Activated T-cell treated with anti-CD3 and anti-CD28 coated beads, Interleukin-2, amount 50 U/mL, for 48 hours (primary cell): ENCODE results near the gene NIPAL1.

Experiments used
- DNase-seq, 2 experiments: peaks; one replicate each; pipeline ENCODE4 v3.0.0-alpha.2; 2020

Gene NIPAL1

DNA sequence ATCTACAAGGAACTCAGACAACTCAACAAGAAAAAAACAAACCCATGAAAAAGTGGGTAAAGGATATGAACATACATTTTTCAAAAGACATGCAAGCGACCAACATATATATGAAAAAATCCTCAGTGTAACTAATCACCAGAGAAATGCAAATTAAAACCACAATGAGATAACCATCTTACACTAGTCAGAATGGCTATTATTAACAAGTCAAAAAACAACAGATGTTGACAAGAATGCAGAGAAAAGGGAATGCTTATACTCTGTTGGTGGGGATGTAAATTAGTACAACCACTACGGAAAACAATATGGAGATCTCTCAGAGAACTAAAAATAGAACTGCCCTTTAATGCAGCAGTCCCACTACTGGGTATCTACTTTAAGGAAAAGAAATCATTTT, 12.1 kb downstream of the NIPAL1 start:
- DNase-seq, result no peak

DNA sequence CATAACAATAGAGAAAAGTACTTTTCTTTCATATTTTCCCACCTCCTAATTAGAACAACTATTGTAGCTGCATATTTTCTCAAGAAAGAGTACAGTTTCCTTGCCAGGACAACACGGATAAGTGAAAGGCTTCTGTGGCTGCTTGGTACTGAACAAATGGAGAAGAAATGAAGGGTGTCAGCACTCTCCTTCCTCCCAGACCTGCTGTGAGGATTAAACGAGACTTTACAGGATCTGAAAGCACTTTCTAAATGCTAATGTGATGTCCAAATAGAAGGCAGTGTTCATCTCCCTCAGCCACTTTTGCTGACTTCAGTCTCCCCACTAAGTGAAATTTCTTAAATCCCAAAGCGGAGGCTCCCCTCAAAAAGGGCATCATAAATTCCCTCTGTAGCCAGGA, 13.9 kb downstream of the NIPAL1 start:
- DNase-seq, result no peak

DNA sequence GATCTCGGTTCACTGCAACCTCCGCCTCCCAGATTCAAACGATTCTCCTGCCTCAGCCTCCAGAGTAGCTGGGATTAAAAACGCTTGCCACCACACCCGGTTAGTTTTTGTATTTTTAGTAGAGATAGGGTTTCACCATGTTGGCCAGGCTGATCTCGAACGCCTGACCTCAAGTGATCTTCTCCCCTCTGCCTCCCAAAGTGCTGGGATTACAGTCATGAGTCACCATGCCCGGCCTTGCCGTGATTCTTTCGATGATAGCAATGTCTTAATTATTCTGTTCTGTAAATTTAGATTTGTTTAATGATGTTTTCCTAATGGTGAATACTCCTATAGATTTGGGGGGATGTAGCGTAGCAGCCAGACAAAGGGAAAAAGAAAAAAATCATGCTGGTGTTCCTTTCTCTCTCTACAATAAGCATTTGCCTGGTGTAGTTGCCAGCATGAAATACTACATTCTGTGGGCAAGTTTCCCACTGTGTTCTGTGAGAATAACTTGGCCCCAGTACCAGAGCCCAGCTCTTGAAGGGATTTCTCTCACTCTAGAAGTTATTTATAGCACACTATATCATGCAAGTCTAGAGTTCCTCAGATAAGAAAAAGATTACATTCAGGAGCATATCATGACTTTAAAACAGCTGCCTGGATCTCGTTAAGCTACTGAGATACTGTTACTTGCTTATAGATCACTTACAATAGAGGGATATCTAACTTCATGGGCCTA, 15.4 kb downstream of the NIPAL1 start:
- no peak for DNase-seq

DNA sequence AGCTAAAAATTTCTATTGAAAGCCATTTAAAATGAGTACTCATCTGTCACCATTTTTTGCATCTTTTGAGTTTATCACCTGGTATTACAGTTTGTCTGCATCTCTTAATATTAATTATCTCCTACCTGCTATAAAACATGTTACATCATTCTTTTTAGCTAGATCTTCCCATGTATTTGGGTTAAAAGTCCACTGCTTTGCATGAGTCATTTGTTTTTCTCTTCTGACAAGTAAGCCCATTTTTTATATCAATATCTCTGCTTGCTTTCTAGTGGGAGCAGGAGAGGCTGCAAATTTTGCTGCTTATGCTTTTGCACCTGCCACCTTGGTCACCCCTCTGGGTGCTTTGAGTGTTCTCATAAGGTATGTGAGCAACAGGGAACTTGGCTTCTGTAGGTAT, 16.1 kb downstream of the NIPAL1 start:
- no peak for DNase-seq

DNA sequence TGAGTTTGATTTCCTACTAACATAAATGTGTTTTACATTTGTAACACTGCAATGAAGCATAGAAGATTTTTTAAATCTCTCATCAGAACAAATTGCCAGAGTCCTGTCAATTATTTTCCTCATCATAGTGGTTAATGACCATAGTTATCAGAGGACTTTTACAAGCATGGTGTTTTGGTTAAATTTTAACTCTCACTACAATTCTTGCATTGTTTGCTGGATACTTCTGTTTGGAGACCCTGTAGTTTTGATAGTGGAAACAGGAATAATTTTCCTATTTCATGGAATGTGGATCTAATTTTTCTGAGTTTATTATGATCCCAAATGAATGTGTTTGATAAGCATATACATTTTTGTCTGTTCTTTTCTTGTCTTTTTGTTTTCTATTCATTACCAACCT, 16.8 kb downstream of the NIPAL1 start:
- DNase-seq, result no peak

DNA sequence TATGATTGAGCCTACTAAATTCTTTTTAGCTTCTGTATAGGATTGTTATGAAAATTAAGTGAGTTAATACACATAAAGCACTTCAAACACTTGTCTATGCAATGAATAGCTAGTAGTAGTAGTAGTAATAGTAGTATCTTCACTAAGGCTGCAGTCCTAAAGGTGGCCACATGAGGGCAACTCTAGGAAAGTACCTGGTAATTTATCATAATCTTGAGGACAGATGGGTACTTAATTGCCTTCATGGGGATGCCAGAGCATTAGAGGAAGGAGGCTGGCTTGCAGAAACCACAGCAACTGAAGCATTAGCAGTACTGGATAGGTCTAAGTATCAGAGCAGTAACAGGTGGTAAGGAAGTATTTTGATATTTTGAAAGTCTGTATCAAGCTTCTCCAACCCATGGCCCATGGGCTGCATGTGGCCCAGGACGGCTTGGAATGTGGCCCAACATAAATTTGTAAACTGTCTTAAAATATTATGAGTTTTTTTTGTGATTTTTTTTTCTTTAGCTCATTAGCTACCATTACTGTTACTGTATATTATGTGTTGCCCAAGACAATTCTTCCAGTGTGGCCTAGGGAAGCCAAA, 17.3 kb downstream of the NIPAL1 start:
- DNase-seq, result peak; percentile 75 to 79

DNA sequence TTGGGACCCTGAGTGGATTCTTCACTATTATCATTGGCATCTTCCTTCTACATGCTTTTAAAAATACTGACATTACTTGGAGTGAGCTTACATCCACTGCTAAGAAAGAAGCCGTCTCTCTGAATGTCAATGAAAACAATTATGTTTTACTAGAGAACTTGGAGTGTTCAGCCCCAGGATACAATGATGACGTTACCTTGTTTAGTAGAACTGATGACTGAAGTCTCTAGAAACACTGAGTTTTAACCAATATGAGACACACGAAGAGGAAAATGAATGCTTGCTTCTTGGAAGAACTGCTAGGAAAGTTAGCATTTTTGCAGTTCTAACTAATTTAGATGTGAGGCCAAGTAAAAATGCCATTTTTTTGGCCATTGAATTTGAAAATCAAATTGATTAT, 19.4 kb downstream of the NIPAL1 start:
- no peak for DNase-seq

DNA sequence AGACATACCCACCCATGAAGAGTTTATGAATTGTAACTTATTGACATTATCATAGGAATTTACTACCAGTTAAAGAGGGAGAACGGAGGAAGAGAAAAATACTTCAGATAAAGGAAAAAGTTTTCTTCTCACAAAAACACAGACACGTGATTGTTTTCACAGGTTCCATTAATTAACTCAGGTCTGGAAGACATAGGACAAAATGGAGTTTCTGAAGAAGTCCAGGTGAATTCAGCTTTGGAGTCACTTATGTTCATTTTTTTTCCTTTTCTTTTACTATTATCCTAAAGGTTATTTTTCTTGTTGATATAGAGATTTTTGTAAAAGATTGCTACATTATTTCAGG, 20.5 kb downstream of the NIPAL1 start:
- no peak for DNase-seq

DNA sequence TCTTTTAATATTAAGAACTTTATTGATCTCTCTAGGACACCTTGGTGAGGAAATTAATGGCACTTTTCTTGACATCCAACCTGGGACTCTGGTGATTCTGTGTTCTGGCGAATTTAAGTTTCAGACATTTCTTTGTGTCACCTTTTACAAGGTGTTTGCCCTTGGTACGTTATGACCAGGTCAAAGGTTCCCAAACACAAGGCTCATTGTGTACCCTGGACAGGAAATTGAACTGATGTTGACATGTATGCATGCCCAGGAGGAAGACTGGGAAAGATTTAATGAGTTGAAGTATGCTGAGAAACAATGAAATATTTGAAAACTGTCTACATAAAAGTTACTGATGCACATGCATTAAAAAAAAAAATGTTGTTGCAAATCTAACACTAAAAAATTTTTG, 22.1 kb downstream of the NIPAL1 start:
- no peak for DNase-seq

DNA sequence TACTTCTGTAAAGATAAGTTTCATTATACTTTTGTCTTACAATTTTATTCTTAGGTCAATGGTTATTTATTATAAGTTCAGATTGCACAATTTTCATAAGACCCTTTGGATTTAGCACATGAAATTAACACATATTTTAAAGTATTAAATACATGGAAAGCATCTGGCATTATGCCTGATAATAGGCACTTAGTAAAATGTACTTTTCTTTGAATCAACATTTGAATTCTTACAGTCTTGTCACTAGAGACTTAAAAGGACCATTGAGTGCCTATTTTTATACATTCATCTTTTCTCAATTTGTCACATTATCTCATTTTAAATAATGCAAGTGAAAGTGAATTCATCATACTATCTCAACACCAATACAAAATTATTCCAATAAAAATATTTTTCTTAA, 23.0 kb downstream of the NIPAL1 start:
- no peak for DNase-seq

DNA sequence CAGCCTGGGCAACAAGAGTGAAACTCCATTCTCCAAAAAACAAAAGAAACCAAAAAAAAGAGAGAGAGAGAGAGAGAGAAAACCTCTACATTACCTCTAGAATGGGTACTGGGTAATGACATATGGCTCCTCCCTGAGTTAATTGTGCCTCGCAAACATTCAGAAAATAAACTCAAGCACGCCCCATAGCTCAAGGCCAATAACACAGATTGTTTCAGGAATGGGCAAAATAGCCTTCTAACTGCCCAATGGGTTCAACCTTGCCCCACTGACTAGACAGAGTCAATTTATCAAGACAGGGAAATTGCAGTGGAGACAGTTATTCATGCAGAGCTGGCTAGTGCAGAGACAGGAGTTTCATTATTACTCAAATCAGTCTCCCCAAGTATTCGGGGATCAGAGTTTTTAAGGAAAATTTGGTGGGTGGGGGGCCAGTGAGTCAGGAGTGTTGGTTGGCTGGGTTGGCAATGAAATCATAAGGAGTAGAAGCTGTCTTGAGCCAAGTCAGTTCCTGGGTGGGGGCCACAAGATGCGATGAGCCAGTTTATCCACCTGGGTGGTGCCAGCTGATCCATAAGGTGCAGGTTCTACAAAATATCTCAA, 25.1 kb downstream of the NIPAL1 start:
- DNase-seq, result peak; percentile 59 to 64

DNA sequence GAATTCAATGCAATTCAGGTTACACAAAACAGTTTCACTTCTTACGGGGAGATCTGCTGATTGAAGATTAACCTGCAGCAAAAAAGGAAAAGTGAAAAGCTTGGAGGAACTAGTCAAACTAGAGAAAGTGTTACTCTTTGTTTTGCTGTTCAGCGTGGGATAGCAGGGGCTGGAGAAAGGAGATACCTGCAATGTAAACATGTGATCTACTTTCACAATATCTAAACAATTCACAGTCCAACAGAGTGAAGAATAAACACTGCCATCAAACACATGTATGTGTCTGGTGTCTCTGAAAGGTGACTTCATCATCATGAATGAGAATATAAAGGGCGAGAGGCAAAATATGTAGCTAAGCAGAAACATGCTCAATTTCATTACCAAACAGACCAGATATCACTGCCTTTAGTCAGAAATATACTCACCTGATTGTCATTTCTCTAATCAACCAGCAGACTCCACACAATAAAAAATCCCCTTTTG, 26.4 kb downstream of the NIPAL1 start:
- no peak for DNase-seq

DNA sequence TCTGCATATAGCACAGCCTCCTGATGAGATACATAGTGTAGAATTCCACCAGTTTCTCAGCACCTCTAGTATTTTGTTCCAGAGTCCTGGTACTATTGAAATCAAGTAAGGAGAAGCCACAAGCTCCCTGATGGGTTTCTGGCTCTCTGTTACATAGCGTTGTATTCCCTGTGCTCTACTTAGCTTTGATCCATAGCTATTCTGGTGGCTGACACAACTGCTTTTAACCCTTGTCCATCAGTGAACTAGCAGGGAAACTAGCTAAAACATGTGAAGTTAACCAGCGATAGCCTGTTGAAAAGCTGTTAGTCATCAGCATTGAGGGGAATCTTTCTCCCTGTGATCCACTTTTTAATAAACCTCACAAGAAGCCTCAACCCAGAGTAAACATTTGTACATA, 26.9 kb downstream of the NIPAL1 start:
- no peak for DNase-seq

DNA sequence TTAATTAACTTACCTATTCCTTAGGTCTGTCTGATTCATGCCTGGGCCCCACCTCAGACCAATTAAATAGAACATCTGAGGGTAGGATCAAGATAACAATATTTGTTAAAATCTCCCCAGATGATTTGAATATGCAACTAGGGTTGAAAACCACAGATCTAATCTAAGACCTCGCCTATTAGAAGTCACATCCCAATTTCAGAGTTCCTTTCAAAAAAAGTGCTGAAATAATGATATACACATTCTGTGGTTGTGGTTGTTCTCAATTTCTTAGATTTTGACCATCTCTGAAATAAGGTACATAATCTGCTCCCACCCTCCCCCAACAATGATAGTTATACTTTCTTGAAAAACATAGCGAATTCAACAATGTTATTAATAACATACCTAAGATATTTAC, 27.7 kb downstream of the NIPAL1 start:
- no peak for DNase-seq

DNA sequence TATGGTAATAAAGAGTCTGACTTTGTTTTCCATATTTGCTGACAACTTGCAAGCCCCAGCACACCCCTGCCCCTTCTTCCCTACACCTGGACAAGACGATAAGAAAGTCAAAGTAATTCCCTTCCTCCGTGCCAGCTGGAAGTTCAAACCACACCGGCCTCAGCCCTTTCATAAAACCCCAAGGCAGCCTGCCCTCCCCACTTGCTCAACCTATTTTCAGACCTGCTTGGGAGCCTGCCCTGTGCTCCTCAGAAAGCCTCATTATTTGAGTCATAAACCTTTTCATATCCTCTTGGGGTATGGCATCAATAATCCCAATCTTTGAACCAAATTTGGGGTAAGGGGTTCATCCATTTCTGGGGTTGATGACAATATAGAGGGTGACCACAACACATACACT, 29.5 kb downstream of the NIPAL1 start:
- no peak for DNase-seq

DNA sequence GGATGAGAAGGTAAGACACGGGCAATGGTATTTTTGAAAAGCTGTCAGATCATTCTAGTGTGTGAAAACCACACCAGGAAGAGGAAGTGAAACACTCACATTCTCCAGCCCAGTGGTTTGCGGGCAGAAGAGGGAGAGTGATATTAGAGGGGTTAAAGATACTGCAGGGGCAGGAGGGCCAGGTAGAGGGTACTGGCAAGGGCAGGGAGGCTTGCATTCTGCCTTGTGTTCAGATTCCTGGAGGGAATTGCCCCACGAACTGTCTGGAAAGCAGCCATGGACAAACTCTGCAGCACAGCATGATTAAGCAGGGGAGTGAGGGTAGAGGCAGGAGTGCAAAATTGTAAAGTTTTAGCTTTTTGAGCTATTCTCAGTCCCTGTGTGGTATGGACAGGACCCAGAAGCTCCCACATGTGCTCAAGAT, 30.9 kb downstream of the NIPAL1 start:
- peak; percentile 87 to 89 for DNase-seq

DNA sequence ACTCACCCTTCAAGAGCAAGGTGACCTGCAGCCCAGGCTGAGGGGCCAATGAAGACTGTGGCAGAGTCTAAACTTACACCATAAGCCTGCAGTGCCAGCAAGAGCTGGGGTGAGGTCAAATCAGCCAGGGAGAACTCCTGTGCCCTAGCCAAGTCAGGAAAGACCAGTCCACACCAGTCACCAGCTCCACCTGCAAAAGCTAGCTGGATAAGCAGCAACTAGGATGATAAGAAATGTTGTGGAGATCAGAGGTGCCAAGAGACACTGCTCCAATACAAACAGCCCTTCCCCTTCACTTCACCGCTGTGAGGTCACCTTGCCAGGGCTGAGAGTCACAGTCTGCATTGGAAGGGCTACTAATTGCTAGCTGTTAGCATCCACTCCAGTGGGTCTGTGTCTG, 31.3 kb downstream of the NIPAL1 start:
- DNase-seq, result no peak

DNA sequence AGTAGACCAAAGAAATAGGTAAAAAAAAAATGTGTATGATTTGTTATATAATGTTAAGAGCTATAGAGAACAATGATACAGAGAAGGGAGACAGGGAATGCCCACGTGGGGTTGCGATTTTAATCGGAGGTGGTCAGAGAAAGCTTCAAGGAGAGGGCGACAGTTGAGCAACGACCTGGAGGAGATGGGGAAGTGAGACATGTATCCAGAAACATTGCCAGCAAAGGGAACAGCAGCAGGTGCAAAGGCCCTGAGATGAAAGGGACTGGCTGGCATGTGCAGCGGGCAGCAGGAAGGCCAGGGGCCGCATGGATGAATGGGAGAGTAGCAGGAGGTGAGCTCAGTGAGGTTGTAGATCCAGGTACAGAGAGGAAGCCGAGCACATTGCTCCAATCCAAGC, 32.9 kb downstream of the NIPAL1 start:
- DNase-seq, result no peak

DNA sequence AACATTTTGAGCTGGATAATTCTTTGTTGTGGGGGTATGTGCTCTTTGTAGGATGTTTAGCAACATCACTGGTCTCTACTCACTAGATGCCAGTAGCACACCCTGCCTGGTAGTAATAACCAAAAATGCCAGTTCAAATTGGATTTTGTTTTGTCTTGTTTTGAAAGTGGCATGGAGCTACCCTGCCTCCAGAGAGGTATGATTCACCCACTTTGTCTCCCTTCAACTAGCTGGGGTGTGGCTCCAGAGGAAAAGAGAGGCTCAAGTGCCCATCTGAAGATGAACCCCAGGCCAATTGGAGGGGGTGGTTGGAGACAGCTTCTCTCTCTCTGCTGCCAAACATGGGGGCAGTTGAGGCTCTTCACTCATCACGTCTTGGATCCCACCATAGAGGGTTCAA, 34.5 kb downstream of the NIPAL1 start:
- DNase-seq, result no peak

DNA sequence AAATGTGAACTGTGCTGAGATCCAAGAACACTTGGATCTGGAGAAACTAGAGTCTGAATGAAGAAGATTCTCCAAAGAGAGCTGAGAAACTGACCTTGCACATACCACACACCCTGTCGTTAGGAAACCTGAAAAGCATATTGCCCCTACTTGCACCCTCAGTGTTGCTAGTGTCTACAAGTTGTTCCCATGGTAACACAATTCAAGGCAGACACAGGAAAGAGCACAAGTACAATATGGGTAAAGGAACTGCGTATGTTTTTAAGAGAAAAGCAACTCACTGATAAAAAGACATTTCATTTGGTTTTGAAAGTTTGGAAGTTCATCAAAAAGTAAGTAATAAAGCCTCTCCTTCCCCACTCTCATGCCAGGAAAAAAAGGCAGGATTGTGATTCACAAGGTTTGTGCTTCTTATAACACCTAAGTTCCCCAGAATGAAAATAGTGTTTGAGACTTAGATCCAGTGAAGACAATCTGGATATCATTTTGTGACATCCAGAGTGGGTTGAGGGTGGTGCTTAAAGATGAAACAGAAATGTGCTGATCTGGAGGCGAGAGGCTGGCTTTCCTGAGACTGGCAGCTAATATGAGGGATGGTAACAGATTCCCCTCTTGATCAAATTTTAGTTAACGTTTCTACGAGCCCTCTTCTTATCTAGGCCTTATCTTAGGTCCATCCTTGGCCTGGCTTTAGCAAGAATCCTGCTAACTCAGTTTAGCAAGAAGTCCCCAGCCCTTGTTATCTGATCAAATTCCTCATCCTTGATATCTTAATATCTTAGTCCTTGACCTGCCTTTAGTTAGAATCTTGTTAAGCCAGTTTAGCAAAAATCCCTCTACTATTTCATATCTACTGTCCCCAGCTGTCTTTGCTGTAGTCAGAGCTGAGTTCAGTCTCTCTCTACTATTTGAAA, 42.3 kb downstream of the NIPAL1 start:
- DNase-seq, result no peak

DNA sequence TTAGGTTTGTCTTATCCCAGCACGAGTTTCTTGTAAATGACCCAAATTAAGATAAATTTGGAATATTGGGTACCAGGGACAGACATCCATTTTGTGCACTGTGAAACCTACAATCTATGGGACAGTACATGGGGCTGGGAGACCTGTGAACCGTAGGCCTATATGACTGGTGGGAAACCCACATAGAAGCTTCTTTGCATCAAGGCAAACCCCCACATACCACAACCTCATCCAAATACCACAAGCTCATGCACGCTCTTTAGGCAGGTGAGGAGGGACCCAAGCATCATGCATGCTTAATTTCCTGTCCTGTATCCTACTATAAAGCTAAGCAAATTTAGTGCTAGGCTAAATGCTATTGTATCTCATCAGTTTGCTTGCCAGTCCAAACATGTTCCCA, 47.8 kb downstream of the NIPAL1 start:
- DNase-seq, result no peak

DNA sequence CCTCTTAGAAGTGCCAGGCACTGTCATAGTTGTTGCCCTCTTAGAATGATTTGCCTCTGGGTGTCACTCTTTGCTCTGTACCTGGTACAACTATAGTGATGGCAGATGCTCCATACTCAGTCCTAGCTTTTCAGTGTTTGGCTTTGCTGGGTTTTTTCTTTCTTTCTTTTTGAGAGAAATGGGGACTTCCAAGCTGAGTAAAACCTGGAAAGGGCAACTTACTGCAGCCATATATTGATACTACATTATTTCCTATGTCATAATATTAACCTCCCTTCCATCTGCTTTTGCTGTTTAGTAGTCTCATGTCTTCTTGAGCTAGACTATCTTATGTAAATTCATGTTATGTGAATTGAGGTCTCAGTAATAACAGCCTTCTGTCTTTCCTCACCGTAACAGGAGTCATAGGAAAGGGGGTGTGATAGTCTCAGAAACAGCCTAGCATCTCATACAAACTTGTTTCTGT, 49.0 kb downstream of the NIPAL1 start:
- no peak for DNase-seq

DNA sequence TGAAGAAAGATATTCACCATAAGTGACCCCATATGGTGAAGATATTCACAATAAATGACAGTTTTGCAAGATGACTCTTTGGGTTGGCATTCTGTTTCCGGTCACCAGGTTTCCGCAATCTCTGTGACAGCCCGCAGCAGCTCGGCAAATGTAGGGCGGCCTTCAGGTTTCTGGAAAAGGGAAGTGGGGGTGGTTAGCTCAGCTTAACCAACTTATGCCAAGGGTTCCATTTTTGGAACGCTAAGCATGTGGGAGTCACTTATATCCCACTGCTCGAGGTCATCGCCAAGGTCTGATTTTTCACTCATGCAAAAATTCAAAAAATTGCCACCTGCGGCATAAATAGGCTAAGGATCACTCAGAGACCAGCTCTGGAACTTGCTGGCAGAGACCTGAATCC, 51.0 kb downstream of the NIPAL1 start:
- DNase-seq, result no peak
